GM19023 (cell line): ENCODE data around the gene SLC9A5.
A peak's percentile ranks its signal among the peaks of the same experiment; 100 is the strongest.

Experiments
- ATAC-seq: cut with Tn5 transposase; IDR thresholded peaks from one replicate; pipeline ENCODE4 v1.9.1; 2021; ENCODE audit warnings: mild to moderate bottlenecking, moderate library complexity; ENCODE audit not compliant: unreplicated experiment

Gene SLC9A5

GRCh38 chr16:67304020-67304419, 55.2 kb downstream of the SLC9A5 start:
- no peak for ATAC-seq

DNA sequence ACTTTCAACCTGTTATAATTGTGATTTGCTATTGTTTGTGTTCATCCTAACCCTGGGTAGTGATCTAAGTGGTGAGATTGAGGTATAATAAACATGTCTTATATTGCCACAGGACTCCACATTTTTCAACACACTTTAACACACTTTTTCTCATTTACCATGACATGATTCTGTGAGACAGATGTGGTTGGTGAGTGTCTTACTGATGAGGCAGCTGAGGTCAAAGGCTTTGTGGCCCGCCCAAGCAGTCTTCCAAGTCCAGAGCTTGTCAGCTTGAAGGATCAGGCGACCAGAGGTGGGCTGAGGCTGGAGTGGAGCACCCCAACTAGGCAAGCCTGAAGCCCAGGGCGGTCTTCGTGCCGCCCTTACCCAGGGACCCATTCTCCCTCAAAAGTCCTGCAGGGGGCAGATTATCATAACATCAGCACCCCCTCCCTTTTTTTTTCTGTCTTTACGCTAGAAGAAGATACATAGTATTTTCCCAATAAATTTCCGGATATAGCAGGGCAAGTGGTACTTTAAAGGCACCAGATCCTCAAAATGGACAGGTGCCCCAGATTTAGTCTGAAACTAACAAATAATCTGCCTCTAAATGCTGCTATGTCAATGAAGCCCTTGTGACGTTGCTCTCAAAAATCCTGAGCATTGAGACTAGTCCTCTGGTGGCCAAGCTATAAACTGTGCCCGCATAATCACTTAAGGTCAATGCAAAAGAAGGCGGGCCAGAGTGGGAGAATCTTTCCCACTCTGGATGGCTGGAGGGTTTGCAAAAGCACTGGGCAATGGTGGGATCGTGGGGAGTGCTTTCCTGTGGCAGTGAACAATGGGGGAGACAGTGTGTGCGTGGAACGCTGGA, 56.7 kb downstream of the SLC9A5 start:
- ATAC-seq: no peak

DNA sequence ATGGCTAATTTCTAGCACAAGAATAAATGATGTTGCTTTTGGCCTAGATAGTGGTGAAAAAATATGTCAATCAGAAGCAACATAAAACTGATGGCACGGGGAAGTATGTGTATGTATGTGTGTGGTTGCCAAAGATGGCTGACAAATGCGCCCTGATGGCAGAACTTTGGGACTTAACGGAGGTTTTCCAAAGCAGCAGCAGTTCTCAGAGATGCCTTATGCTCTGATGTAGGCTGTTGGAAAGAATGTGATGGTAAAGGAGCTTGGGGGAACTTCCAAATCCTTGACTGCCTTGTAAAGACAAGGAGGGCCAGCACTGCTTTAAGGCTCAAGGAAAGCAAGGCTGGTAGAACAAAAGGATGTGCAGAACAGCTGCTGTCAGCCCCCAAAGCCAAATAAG, 61.8 kb downstream of the SLC9A5 start:
- no peak for ATAC-seq

DNA sequence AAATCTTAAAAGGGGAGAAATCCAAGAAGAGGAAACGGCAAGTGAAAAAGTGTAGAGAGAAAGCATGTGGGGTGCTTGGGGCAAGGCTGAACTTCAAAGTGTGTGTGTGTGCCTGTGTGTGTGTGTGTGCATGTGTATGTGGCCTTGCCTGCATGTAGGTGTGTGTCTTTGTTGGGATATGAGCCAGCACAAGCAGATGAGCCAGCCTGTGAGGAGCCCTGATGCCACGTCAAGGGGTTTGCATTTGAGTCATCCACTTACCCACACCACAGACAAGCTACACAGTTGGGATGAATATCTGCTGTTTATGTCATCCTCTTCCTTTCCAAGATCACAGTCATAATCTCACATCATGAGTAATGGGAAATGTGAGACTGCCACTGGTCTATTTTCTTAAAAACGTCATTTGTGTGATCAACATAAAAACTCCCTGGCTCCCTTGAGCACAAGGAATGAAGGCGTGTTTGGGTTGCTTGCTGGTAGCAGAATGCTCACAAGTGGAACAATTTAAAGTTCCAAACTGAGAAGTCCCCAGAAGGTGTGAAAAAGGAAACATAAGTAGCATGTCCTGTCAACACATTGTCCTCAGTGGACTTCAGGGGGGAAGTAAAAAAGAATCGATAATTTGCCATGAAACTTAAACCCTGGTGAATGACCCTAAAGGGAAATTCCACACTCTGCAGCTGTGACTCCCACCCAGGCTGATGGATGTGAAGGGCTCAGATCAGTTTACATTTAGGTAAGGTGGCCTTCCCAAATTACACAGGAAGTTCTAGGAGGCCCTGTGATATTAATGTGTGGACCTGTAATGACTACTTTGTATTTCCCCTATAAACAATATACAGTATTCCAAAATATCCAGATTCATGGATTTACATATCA, 63.1 kb downstream of the SLC9A5 start:
- ATAC-seq: peak; percentile 79

DNA sequence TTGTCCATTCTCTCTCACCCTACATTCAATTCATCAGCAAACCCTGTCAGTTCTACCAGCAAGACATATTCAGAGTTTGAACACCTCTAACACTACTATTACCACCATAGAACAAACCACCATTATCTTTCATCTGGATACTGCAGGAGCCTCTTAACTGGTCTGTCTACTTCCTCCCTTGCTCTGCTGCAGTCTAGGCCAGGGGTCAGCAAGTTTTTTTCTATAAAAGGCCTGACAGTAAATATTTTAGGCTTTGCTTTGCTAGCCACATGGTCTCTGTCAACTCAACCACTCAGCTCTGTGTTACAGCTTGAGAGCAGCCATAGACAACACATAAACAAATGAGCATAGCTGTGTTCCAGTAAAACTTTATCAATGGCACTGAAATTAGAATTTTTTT, 63.9 kb downstream of the SLC9A5 start:
- ATAC-seq: no peak

- no peak for ATAC-seq
Observed at GRCh38 chr16:67317853-67318252, 69.1 kb downstream of the SLC9A5 start.
